Measurements from ENCODE around the gene JPH3.
"Not testable (repeated sequence)": the region's sequence is repeated elsewhere in the genome, so short reads cannot be mapped to it uniquely, and the experiment has no call there.

The JPH3 gene

GRCh38 chr16:87681051-87681602 lies 78.8 kb downstream of the JPH3 start:
- DNase-seq (ENCODE audit: low read depth, low spot score), result not testable (repeated sequence)

GRCh38 chr16:87681981-87682570 lies 79.8 kb downstream of the JPH3 start:
- DNase-seq (ENCODE audit: low read depth, low spot score), result no peak

GRCh38 chr16:87682852-87683399 lies 80.6 kb downstream of the JPH3 start:
- DNase-seq (ENCODE audit: low read depth, low spot score), result no peak

- no peak for DNase-seq (ENCODE audit: low read depth, low spot score)
These were observed 81.9 kb downstream of the JPH3 start for GRCh38 chr16:87684106-87684677.

GRCh38 chr16:87684711-87685404 lies 82.5 kb downstream of the JPH3 start:
- no peak for DNase-seq (ENCODE audit: low read depth, low spot score)

- DNase-seq (ENCODE audit: low read depth, low spot score), result no peak
These were observed 83.1 kb downstream of the JPH3 start for GRCh38 chr16:87685405-87685755.

GRCh38 chr16:87685766-87686165 lies 83.5 kb downstream of the JPH3 start:
- DNase-seq (ENCODE audit: low read depth, low spot score), result no peak

- DNase-seq (ENCODE audit: low read depth, low spot score), result no peak
These were observed 84.4 kb downstream of the JPH3 start for GRCh38 chr16:87686697-87687096.

- no peak for DNase-seq (ENCODE audit: low read depth, low spot score)
These were observed 85.0 kb downstream of the JPH3 start for GRCh38 chr16:87687126-87687910.

GRCh38 chr16:87687998-87688529 lies 85.8 kb downstream of the JPH3 start:
- no peak for DNase-seq (ENCODE audit: low read depth, low spot score)

- DNase-seq (ENCODE audit: low read depth, low spot score), result no peak
These were observed 86.8 kb downstream of the JPH3 start for GRCh38 chr16:87688876-87689815.

GRCh38 chr16:87689956-87690465 lies 87.7 kb downstream of the JPH3 start:
- DNase-seq (ENCODE audit: low read depth, low spot score), result no peak

- DNase-seq (ENCODE audit: low read depth, low spot score), result no peak
These were observed 88.8 kb downstream of the JPH3 start for GRCh38 chr16:87690911-87691685.

GRCh38 chr16:87691686-87692079 lies 89.4 kb downstream of the JPH3 start:
- DNase-seq (ENCODE audit: low read depth, low spot score), result no peak

GRCh38 chr16:87692176-87692575 lies 89.9 kb downstream of the JPH3 start:
- no peak for DNase-seq (ENCODE audit: low read depth, low spot score)

- DNase-seq (ENCODE audit: low read depth, low spot score), result no peak
These were observed 90.4 kb downstream of the JPH3 start for GRCh38 chr16:87692756-87693155.

- DNase-seq (ENCODE audit: low read depth, low spot score), result no peak
These were observed 91.5 kb downstream of the JPH3 start for GRCh38 chr16:87693827-87694226.

GRCh38 chr16:87694441-87695125 lies 92.3 kb downstream of the JPH3 start:
- no peak for DNase-seq (ENCODE audit: low read depth, low spot score)

- no peak for DNase-seq (ENCODE audit: low read depth, low spot score)
These were observed 93.2 kb downstream of the JPH3 start for GRCh38 chr16:87695534-87695933.
